H9 (cell line): ENCODE data around the gene MBD3L1. TPM values are rescaled to one million over a fixed set of nuclear protein-coding genes. Genes with fewer than 3 reads are reported as not detected.

Experiments used
- DNase-seq: peaks from one replicate; pipeline ENCODE4 v3.0.0-alpha.2; 2017
- H2AFZ ChIP-seq: one replicate; pipeline ENCODE4 v1.6.1; 2013; ENCODE audit warnings: mild to moderate bottlenecking, low read length, control low read depth, moderate library complexity
- H2AK5ac ChIP-seq: 2 replicates; pipeline ENCODE4 v1.6.1; 2013; ENCODE audit warnings: low read length, control low read depth, mixed read lengths; ENCODE audit not compliant: insufficient read length
- H2BK120ac ChIP-seq: one replicate; pipeline ENCODE4 v1.6.1; 2013; ENCODE audit warnings: low read depth, mild to moderate bottlenecking, low read length, control low read depth, inconsistent platforms; ENCODE audit not compliant: poor library complexity, severe bottlenecking
- H2BK12ac ChIP-seq: 2 replicates; pipeline ENCODE4 v1.6.1; 2013; ENCODE audit warnings: low read length, control low read depth, mixed read lengths, low read depth; ENCODE audit not compliant: insufficient read length
- H2BK15ac ChIP-seq: 2 replicates; pipeline ENCODE4 v1.6.1; 2013; ENCODE audit warnings: low read depth, low read length, control low read depth
- H2BK20ac ChIP-seq: one replicate; pipeline ENCODE4 v1.6.1; 2013; ENCODE audit warnings: low read depth, mild to moderate bottlenecking, low read length, control low read depth, inconsistent platforms; ENCODE audit not compliant: poor library complexity, severe bottlenecking
- H2BK5ac ChIP-seq: 2 replicates; pipeline ENCODE4 v1.6.1; 2013; ENCODE audit warnings: low read length, control low read depth, mixed read lengths; ENCODE audit not compliant: insufficient read length
- H3K14ac ChIP-seq: 2 replicates; pipeline ENCODE4 v1.6.1; 2013; ENCODE audit warnings: low read length, control low read depth; ENCODE audit not compliant: insufficient read depth
- H3K18ac ChIP-seq: 2 replicates; pipeline ENCODE4 v1.6.1; 2013; ENCODE audit warnings: low read depth, mild to moderate bottlenecking, mixed read lengths, low read length, control low read depth; ENCODE audit not compliant: insufficient read length
- H3K23ac ChIP-seq: 2 replicates; pipeline ENCODE4 v1.6.1; 2013; ENCODE audit warnings: low read length, control low read depth, mixed read lengths, low read depth; ENCODE audit not compliant: insufficient read length
- H3K23me2 ChIP-seq: 2 replicates; pipeline ENCODE4 v1.6.1; 2013; ENCODE audit warnings: low read depth, mild to moderate bottlenecking, mixed read lengths, low read length, control low read depth; ENCODE audit not compliant: insufficient read length, poor library complexity, severe bottlenecking
- H3K27ac ChIP-seq: 2 replicates; pipeline ENCODE4 v1.5.1; 2013; ENCODE audit warnings: low read length, control low read depth, mixed read lengths, low read depth; ENCODE audit not compliant: insufficient read length
- H3K27me3 ChIP-seq: 2 replicates; pipeline ENCODE4 v1.6.1; 2013; ENCODE audit warnings: low read length, control low read depth, inconsistent platforms; ENCODE audit not compliant: insufficient read depth
- H3K4ac ChIP-seq: 2 replicates; pipeline ENCODE4 v1.6.1; 2013; ENCODE audit warnings: low read depth, mild to moderate bottlenecking, control low read depth, inconsistent platforms, low read length, moderate library complexity
- H3K4me1 ChIP-seq: 2 replicates; pipeline ENCODE4 v1.6.1; 2013; ENCODE audit warnings: low read length, control low read depth, inconsistent platforms; ENCODE audit not compliant: insufficient read depth
- H3K4me2 ChIP-seq: 2 replicates; pipeline ENCODE4 v1.6.1; 2013; ENCODE audit warnings: low read length, control low read depth, mixed read lengths; ENCODE audit not compliant: insufficient read length, insufficient read depth
- H3K56ac ChIP-seq: 2 replicates; pipeline ENCODE4 v1.6.1; 2013; ENCODE audit warnings: low read depth, mild to moderate bottlenecking, mixed read lengths, low read length, control low read depth; ENCODE audit not compliant: insufficient read length
- H3K79me1 ChIP-seq: 2 replicates; pipeline ENCODE4 v1.6.1; 2013; ENCODE audit warnings: low read depth, mild to moderate bottlenecking, moderate library complexity, low read length, control low read depth, inconsistent platforms; ENCODE audit not compliant: insufficient read depth, poor library complexity, severe bottlenecking
- H3K79me2 ChIP-seq: 2 replicates; pipeline ENCODE4 v1.6.1; 2013; ENCODE audit warnings: low read length, control low read depth, inconsistent platforms; ENCODE audit not compliant: insufficient read depth
- H3K9ac ChIP-seq: 2 replicates; pipeline ENCODE4 v1.6.1; 2013; ENCODE audit warnings: low read length, control low read depth, mixed read lengths; ENCODE audit not compliant: insufficient read length; ENCODE audit errors: extremely low read depth
- H3K9me3 ChIP-seq: one replicate; pipeline ENCODE4 v1.6.1; 2013; ENCODE audit warnings: low read depth, low read length, inconsistent platforms; ENCODE audit not compliant: control insufficient read depth
- H3T11ph ChIP-seq: one replicate; pipeline ENCODE4 v1.6.1; 2013; ENCODE audit warnings: mild to moderate bottlenecking, low read length, control low read depth, inconsistent platforms
- H4K20me1 ChIP-seq: one replicate; pipeline ENCODE4 v1.6.1; 2013; ENCODE audit not compliant: control insufficient read depth, insufficient read length, insufficient read depth
- H4K5ac ChIP-seq: 2 replicates; pipeline ENCODE4 v1.6.1; 2013; ENCODE audit warnings: low read depth, mild to moderate bottlenecking, mixed read lengths, low read length, control low read depth; ENCODE audit not compliant: insufficient read length
- H4K8ac ChIP-seq: replicated peaks from 2 replicates; pipeline ENCODE4 v1.6.1; 2013; ENCODE audit warnings: low read length, control low read depth, mixed read lengths, low read depth; ENCODE audit not compliant: insufficient read length
- H4K91ac ChIP-seq: 2 replicates; pipeline ENCODE4 v1.6.1; 2013; ENCODE audit warnings: low read depth, mild to moderate bottlenecking, moderate library complexity, mixed read lengths, low read length, control low read depth; ENCODE audit not compliant: insufficient read length
- H3K27ac Mint-ChIP-seq, 3 experiments: 2 replicates in 2 of 3; 3 replicates in 1 of 3; pipeline ENCODE4 v1.8.0; 2020 to 2021; ENCODE audit warnings: mixed read lengths in 3 of 3, mild to moderate bottlenecking in 1 of 3, moderate library complexity in 1 of 3
- H3K27me3 Mint-ChIP-seq: 2 replicates; pipeline ENCODE4 v1.8.0; 2021; ENCODE audit warnings: low read depth, mild to moderate bottlenecking, moderate library complexity, mixed read lengths
- H3K36me3 Mint-ChIP-seq, 3 experiments: 2 replicates in 2 of 3; 3 replicates in 1 of 3; pipeline ENCODE4 v1.8.0; 2020 to 2021; ENCODE audit warnings: low read depth in 3 of 3, mixed read lengths in 3 of 3; ENCODE audit not compliant: insufficient read depth in 1 of 3
- H3K4me1 Mint-ChIP-seq, 2 experiments: 2 replicates each; pipeline ENCODE4 v1.8.0; 2020; ENCODE audit warnings: mixed read lengths in 2 of 2
- H3K4me3 Mint-ChIP-seq, 2 experiments: 2 replicates in 1 of 2; 3 replicates in 1 of 2; pipeline ENCODE4 v1.8.0; 2020 to 2021; ENCODE audit warnings: mild to moderate bottlenecking in 2 of 2, mixed read lengths in 2 of 2, moderate library complexity in 1 of 2
- H3K9me3 Mint-ChIP-seq, 2 experiments: 2 replicates in 1 of 2; 3 replicates in 1 of 2; pipeline ENCODE4 v1.8.0; 2020; ENCODE audit warnings: mild to moderate bottlenecking in 2 of 2, mixed read lengths in 2 of 2, moderate library complexity in 1 of 2
- CTCF ChIP-seq: fragments of 200-600 bp; sonication (generic); conservative IDR thresholded peaks from 3 replicates; pipeline ENCODE4 v1.8.0; 2021; ENCODE audit warnings: antibody characterized with exemption, mild to moderate bottlenecking
- WGBS: extraction: QIAGEN DNeasy Blood & Tissue Kit; methylation state at CpG from one replicate; pipeline ENCODE4 v1.1.7; 2013; ENCODE audit warnings: missing lambda C conversion rate, low lambda C conversion rate, mixed read lengths; ENCODE audit not compliant: insufficient read length; ENCODE audit errors: extremely low coverage; 5-methylcytosine and 5-hydroxymethylcytosine counted together
- total RNA-seq: library from RNA; stranded (reverse); gene quantifications from 2 replicates; pipeline ENCODE4 v1.2.1, GENCODE V29; 2021

MBD3L1 gene
- total RNA-seq, 1 experiment from 2014 or later, result not detected

GRCh38 chr19:8821748-8822241 is 10.4 kb upstream of the MBD3L1 start:
- no peak overlapping the region for H3K18ac ChIP-seq
- H3K27ac Mint-ChIP-seq, result no peak overlapping the region
- no peaks in the 10 kb centered on the region for H3K23me2 ChIP-seq
- H3K27me3 Mint-ChIP-seq, result no peaks in the 10 kb centered on the region; the same call in none of the 2 replicates
- no peak overlapping the region for H2BK120ac ChIP-seq
- no peaks in the 10 kb centered on the region for H3K4me1 ChIP-seq
- H3K56ac ChIP-seq, result no peak overlapping the region
- no peak overlapping the region for H2BK5ac ChIP-seq
- no peak overlapping the region for H2AK5ac ChIP-seq
- H3K4me3 Mint-ChIP-seq, result no peak overlapping the region
- no CpG with 5 or more reads among the region's 5 CpGs for WGBS
- H3K4me2 ChIP-seq, result no peak overlapping the region
- no peaks in the 10 kb centered on the region for H3K79me1 ChIP-seq
- H3K9me3 ChIP-seq, result peaks cover 11% of the 10 kb centered on the region
- no peaks in the 10 kb centered on the region for H3K27me3 ChIP-seq
- no peak overlapping the region for H3T11ph ChIP-seq
- no peaks in the 10 kb centered on the region for H3K4me1 Mint-ChIP-seq
- no peak overlapping the region for H4K5ac ChIP-seq
- H2BK12ac ChIP-seq, result no peak overlapping the region
- no peak overlapping the region for H4K8ac ChIP-seq
- H3K36me3 Mint-ChIP-seq, result peaks cover 92 to 100% (median 96%) of the 10 kb centered on the region in 3 experiments
- no peak overlapping the region for H2BK20ac ChIP-seq
- no peak for DNase-seq
- no peak for TF ChIP-seq CTCF
- H3K79me2 ChIP-seq, result no peaks in the 10 kb centered on the region
- peaks cover 72 to 90% of the 10 kb centered on the region in 2 experiments for H3K9me3 Mint-ChIP-seq
- H3K9ac ChIP-seq, result no peak overlapping the region
- no peaks in the 10 kb centered on the region for H4K20me1 ChIP-seq
- no peak overlapping the region for H2AFZ ChIP-seq
- no peak overlapping the region for H3K14ac ChIP-seq
- no peak overlapping the region for H4K91ac ChIP-seq
- no peak overlapping the region for H3K4ac ChIP-seq
- no peak overlapping the region for H3K27ac ChIP-seq
- no peak overlapping the region for H2BK15ac ChIP-seq
- no peak overlapping the region for H3K23ac ChIP-seq
